SK-N-SH treated with all-trans-retinoic acid at 6 μM for 48 hours (cell line): ENCODE measurements around the gene CDX2.

Source experiments
- ATAC-seq: fragments of 200-7000 bp; cut with Tn5 transposase; 3 replicates; pipeline ENCODE4 v1.9.1; 2020; ENCODE audit warnings: mild to moderate bottlenecking, moderate library complexity
- BACH2 ChIP-seq: fragments of 250-450 bp; sonication (Bioruptor Pico); IDR thresholded peaks from 2 replicates; pipeline ENCODE4 v1.9.0; 2021; ENCODE audit warnings: mild to moderate bottlenecking, borderline replicate concordance
- CSDC2 ChIP-seq: fragments of 250-450 bp; sonication (Bioruptor Pico); IDR thresholded peaks from 2 replicates; pipeline ENCODE4 v1.5.0; 2020; ENCODE audit warnings: mild to moderate bottlenecking, moderate library complexity
- CSRNP3 ChIP-seq: fragments of 250-450 bp; sonication (Bioruptor Pico); IDR thresholded peaks from 2 replicates; pipeline ENCODE4 v1.5.1; 2021; ENCODE audit warnings: mild to moderate bottlenecking, moderate library complexity
- ESRRG ChIP-seq: fragments of 250-450 bp; sonication (Bioruptor Pico); IDR thresholded peaks from 2 replicates; pipeline ENCODE4 v1.6.1; 2021; ENCODE audit warnings: mild to moderate bottlenecking
- GLIS3 ChIP-seq: fragments of 250-450 bp; sonication (Bioruptor Pico); IDR thresholded peaks from 2 replicates; pipeline ENCODE4 v1.5.0; 2020; ENCODE audit warnings: mild to moderate bottlenecking, moderate library complexity
- ISL1 ChIP-seq: fragments of 250-450 bp; sonication (Bioruptor Pico); IDR thresholded peaks from 2 replicates; pipeline ENCODE4 v2.1.2; 2022; ENCODE audit warnings: mild to moderate bottlenecking, moderate library complexity
- OSR1 ChIP-seq: fragments of 250-450 bp; sonication (Bioruptor Pico); IDR thresholded peaks from 2 replicates; pipeline ENCODE4 v1.8.0; 2022; ENCODE audit warnings: moderate library complexity, mild to moderate bottlenecking, inconsistent platforms
- PATZ1 ChIP-seq: fragments of 250-450 bp; sonication (Bioruptor Pico); IDR thresholded peaks from 2 replicates; pipeline ENCODE4 v1.8.0; 2020; ENCODE audit warnings: mild to moderate bottlenecking, moderate library complexity, borderline replicate concordance
- POU6F1 ChIP-seq: fragments of 250-450 bp; sonication (Bioruptor Pico); IDR thresholded peaks from 2 replicates; pipeline ENCODE4 v1.8.0; 2021; ENCODE audit warnings: low read depth, mild to moderate bottlenecking, moderate library complexity, borderline replicate concordance
- PPARA ChIP-seq: fragments of 250-450 bp; sonication (Bioruptor Pico); IDR thresholded peaks from 2 replicates; pipeline ENCODE4 v1.5.0; 2020; ENCODE audit warnings: mild to moderate bottlenecking, borderline replicate concordance
- RARB ChIP-seq: fragments of 250-450 bp; sonication (Bioruptor Pico); IDR thresholded peaks from 2 replicates; pipeline ENCODE4 v1.8.0; 2021; ENCODE audit warnings: mild to moderate bottlenecking, moderate library complexity
- SNAI2 ChIP-seq: fragments of 250-450 bp; sonication (Bioruptor Pico); IDR thresholded peaks from 2 replicates; pipeline ENCODE4 v1.5.0; 2020; ENCODE audit warnings: mild to moderate bottlenecking, moderate library complexity
- TCF4 ChIP-seq: fragments of 250-450 bp; sonication (Bioruptor Pico); IDR thresholded peaks from 2 replicates; pipeline ENCODE4 v1.8.0; 2021; ENCODE audit warnings: mild to moderate bottlenecking, moderate library complexity, borderline replicate concordance
- TOX ChIP-seq: fragments of 250-450 bp; sonication (Bioruptor Pico); IDR thresholded peaks from 2 replicates; pipeline ENCODE4 v1.8.0; 2021; ENCODE audit warnings: mild to moderate bottlenecking, moderate library complexity, borderline replicate concordance
- TSHZ2 ChIP-seq: fragments of 250-450 bp; sonication (Bioruptor Pico); IDR thresholded peaks from 2 replicates; pipeline ENCODE4 v1.5.0; 2020; ENCODE audit warnings: mild to moderate bottlenecking, moderate library complexity
- ZC3H10 ChIP-seq: fragments of 250-450 bp; sonication (Bioruptor Pico); IDR thresholded peaks from 2 replicates; pipeline ENCODE4 v1.5.1; 2021; ENCODE audit warnings: mild to moderate bottlenecking, moderate library complexity
- ZFP3 ChIP-seq: fragments of 250-450 bp; sonication (Bioruptor Pico); IDR thresholded peaks from 2 replicates; pipeline ENCODE4 v1.5.0; 2020; ENCODE audit warnings: mild to moderate bottlenecking, moderate library complexity
- ZFP30 ChIP-seq: fragments of 450-650 bp; formaldehyde crosslinking; IDR thresholded peaks from 2 replicates; pipeline ENCODE4 v1.5.0; 2022; ENCODE audit warnings: mild to moderate bottlenecking, moderate library complexity
- ZNF565 ChIP-seq: fragments of 450-650 bp; formaldehyde crosslinking; conservative IDR thresholded peaks from 2 replicates; pipeline ENCODE4 v1.5.0; 2020; ENCODE audit warnings: low read depth, mild to moderate bottlenecking, moderate library complexity
- ZNF70 ChIP-seq: fragments of 450-650 bp; formaldehyde crosslinking; IDR thresholded peaks from 2 replicates; pipeline ENCODE4 v1.5.0; 2020; ENCODE audit warnings: mild to moderate bottlenecking, moderate library complexity
- ZNF8 ChIP-seq: fragments of 450-650 bp; formaldehyde crosslinking; IDR thresholded peaks from 2 replicates; pipeline ENCODE4 v1.5.0; 2020; ENCODE audit warnings: mild to moderate bottlenecking, moderate library complexity

Gene CDX2

GRCh38 chr13:27953676-27954405, 15.3 kb downstream of the CDX2 start:
- ATAC-seq = peak; percentile 100
- TF ChIP-seq CSDC2 (CRISPR knock-in tag) (no peak), ZFP3 (CRISPR knock-in tag) (no peak), ISL1 (CRISPR knock-in tag) (no peak), ZNF565 (CRISPR knock-in tag) (no peak), ZFP30 (CRISPR knock-in tag) (no peak), ESRRG (CRISPR knock-in tag) (no peak), CSRNP3 (CRISPR knock-in tag) (no peak), TSHZ2 (no peak)

GRCh38 chr13:27952876-27953675, 16.0 kb downstream of the CDX2 start:
- no peak for ATAC-seq
- TF ChIP-seq RARB (CRISPR knock-in tag) = no peak
- TF ChIP-seq CSDC2 (CRISPR knock-in tag) = no peak
- no peak for TF ChIP-seq BACH2 (CRISPR knock-in tag)
- TF ChIP-seq PATZ1 = no peak
- no peak for TF ChIP-seq OSR1
- TF ChIP-seq ZNF8 (CRISPR knock-in tag) = no peak
- no peak for TF ChIP-seq TOX
- no peak for TF ChIP-seq POU6F1
- no peak for TF ChIP-seq ZFP30 (CRISPR knock-in tag)
- TF ChIP-seq ZNF70 (CRISPR knock-in tag) = no peak
- TF ChIP-seq PPARA (CRISPR knock-in tag) = no peak
- TF ChIP-seq ZC3H10 (CRISPR knock-in tag) = no peak
- no peak for TF ChIP-seq ZFP3 (CRISPR knock-in tag)
- no peak for TF ChIP-seq GLIS3
- TF ChIP-seq ZNF565 (CRISPR knock-in tag) = no peak
- no peak for TF ChIP-seq ESRRG (CRISPR knock-in tag)
- TF ChIP-seq TCF4 (CRISPR knock-in tag) = no peak
- TF ChIP-seq, all 23 proteins: peak for 0

- TF ChIP-seq TSHZ2 = no peak
- TF ChIP-seq ESRRG (CRISPR knock-in tag) = no peak
- no peak for TF ChIP-seq BACH2 (CRISPR knock-in tag)
- no peak for TF ChIP-seq ISL1 (CRISPR knock-in tag)
- TF ChIP-seq ZNF70 (CRISPR knock-in tag) = no peak
- no peak for TF ChIP-seq ZC3H10 (CRISPR knock-in tag)
- no peak for TF ChIP-seq POU6F1
- no peak for TF ChIP-seq OSR1
- TF ChIP-seq RARB (CRISPR knock-in tag) = no peak
- TF ChIP-seq SNAI2 (CRISPR knock-in tag) = no peak
- no peak for TF ChIP-seq CSDC2 (CRISPR knock-in tag)
- TF ChIP-seq GLIS3 = no peak
- TF ChIP-seq PATZ1 = no peak
- ATAC-seq = no peak
These were observed 26.1 kb downstream of the CDX2 start for GRCh38 chr13:27942972-27943371.
